Stomach (tissue), 4 donors: ENCODE results near the gene SVIL.

Experiments used
- EP300 ChIP-seq: sonication (generic); formaldehyde crosslinking; IDR thresholded peaks from one replicate; pipeline ENCODE4 v1.6.1; 2017; ENCODE audit warnings: antibody characterized with exemption
- POLR2A ChIP-seq, 4 donors: fragments of 450-650 bp; IDR thresholded peaks; one replicate each; pipeline ENCODE4 v1.6.1; 2016; ENCODE audit warnings: antibody characterized with exemption in 4 of 4, control low read depth in 2 of 4, mild to moderate bottlenecking in 1 of 4, moderate library complexity in 1 of 4
- POLR2AphosphoS5 ChIP-seq, 3 donors: sonication (generic); formaldehyde crosslinking; IDR thresholded peaks; one replicate each; pipeline ENCODE4 v1.6.1; 2016; ENCODE audit warnings: antibody characterized with exemption in 3 of 3
- TF ChIP-seq, protein P1 (sequence below), 7 experiments: fragments of 450-650 bp in 4 of 7; fragments of 200-600 bp in 3 of 7; sonication (generic) in 3 of 7; IDR thresholded peaks; one replicate each; pipeline ENCODE4 v1.5.1; 2016 to 2019; ENCODE audit warnings: antibody characterized with exemption in 7 of 7, control low read depth in 2 of 7, mild to moderate bottlenecking in 1 of 7

DNA sequence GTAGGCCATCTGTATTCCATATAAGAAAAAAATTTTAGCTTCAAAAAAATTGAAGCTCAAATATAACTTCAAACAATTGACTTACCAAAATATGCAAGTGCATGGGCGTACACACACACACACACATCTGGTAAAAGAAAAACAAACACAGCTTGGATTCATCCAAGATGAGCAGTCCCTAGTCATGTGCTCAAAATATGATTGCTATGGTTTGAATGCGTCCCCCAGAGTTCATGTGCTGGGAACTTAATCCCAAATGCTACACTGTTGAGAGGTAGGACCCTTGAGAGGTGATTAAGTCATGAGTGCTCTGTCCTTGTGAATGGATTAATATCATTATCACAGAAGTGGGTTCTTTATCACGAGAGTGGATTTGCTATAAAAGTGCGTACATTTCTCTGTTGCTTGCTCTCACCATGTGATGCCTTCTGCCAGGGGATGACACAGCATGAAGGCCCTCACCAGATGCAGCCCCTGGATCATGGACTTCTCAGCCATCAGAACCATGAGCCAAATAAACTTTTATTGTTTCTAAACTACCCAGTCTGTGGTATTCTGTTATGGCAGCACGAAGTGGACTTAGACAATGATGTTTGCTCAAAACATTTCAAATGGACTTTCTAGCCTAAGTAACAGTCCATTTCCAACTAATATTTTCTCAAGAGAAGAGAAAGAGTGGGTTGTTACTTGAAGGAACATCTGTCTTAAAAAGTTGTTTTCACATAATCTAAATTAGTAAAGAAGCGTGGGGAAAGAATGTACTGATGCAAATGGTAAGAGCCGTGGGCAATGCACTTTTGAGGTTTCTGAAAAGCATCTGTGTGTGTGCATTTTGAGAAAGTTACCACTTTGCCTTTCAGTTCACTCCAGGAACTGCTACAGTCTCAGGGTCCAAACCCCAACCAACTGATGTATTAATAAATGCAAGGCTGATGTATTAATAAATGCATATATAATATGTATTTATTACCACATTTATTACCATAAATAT is 15.1 kb upstream of the SVIL start:
- TF ChIP-seq, protein P1, sequence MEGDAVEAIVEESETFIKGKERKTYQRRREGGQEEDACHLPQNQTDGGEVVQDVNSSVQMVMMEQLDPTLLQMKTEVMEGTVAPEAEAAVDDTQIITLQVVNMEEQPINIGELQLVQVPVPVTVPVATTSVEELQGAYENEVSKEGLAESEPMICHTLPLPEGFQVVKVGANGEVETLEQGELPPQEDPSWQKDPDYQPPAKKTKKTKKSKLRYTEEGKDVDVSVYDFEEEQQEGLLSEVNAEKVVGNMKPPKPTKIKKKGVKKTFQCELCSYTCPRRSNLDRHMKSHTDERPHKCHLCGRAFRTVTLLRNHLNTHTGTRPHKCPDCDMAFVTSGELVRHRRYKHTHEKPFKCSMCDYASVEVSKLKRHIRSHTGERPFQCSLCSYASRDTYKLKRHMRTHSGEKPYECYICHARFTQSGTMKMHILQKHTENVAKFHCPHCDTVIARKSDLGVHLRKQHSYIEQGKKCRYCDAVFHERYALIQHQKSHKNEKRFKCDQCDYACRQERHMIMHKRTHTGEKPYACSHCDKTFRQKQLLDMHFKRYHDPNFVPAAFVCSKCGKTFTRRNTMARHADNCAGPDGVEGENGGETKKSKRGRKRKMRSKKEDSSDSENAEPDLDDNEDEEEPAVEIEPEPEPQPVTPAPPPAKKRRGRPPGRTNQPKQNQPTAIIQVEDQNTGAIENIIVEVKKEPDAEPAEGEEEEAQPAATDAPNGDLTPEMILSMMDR (IDR thresholded peaks at IDR 0.05), result no peak
- TF ChIP-seq POLR2A (IDR thresholded peaks at IDR 0.05), result no peak
- TF ChIP-seq POLR2AphosphoS5 (IDR thresholded peaks at IDR 0.05), result no peak
- TF ChIP-seq EP300, result no peak
